Activated CD4-positive, alpha-beta T cell treated with anti-CD3 and anti-CD28 coated beads for 1 hour (primary cell): ENCODE results near the gene ARHGEF10L.

Experiments
- DNase-seq: peaks from one replicate; pipeline ENCODE4 v3.0.0-alpha.2; 2020

Gene ARHGEF10L

DNA sequence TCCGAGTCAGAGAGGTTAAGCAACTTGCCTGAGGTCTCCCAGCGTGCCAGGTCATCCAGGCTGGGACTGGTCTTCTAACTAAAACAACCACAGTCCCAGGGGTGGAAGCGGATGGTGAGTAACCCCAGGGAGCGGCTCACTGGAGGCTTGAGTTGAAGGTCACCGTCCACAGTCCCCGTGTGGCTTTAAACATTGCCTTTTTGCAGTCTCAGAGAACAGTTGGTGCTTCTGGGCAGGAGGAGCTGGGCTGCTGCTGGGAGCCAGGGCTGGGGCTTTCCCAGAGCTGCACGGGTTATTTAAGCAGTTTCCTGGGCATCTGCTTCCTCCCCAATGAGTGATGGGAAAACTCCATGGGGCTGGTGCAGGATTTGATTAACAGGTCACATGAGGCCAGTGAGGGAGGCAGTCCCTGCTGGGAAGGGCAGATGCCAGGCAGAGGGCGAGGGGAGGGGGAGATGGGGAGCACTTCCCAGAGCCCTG lies 12.3 kb downstream of the ARHGEF10L start:
- no peak for DNase-seq

DNA sequence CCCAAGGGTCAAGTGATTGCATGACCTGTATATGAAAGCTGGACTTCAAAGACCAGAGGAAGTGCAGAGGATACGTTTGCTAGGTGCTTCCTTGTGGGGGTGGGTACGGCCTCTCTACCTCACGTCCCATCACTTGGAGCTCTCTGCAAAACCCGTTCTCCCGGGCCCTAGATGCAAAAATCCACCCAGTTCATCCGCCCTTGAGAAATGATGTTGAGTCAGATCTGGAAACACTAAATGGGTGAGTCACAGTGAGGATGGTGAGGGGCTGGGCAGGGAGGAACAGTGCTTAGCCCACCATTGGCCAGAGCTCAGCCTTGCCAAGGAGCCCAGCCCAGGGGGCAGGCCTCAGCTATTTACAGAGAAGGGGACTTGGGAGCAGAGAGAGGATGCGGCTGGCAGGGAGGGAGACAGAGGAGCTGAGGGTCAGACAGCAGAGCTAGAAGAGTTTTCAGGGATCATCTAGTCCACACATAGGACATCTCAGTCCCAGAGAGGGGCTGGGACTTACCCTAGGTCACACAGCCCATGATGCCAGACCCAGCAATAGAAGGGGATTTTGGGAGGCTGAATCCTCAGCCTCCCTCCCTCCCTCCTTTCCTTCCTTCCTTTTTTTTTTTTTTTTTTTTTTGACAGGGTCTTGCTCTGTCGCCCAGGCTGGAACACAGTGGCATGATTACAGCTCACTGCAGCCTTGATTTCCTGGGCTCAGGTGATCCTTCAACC lies 14.6 kb downstream of the ARHGEF10L start:
- DNase-seq = no peak

DNA sequence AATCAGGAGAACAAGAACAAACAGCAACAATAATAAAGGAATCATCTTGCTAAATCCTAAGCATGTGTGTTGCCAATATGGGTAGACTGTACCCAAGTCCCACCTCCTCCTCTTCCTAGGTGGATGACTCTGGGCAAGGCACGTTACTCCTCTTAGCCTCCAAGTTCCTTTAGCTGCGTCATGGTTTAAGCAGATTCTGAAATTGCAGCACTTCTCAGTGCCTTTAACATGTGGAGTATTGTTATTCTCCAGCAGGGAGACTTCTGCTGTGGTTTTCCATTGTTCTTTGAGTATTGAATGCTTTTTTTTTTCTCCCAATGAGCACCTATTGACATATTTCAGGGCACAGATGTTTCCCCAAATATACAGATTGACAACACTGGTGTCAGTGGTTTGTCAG lies 15.5 kb downstream of the ARHGEF10L start:
- DNase-seq = no peak

DNA sequence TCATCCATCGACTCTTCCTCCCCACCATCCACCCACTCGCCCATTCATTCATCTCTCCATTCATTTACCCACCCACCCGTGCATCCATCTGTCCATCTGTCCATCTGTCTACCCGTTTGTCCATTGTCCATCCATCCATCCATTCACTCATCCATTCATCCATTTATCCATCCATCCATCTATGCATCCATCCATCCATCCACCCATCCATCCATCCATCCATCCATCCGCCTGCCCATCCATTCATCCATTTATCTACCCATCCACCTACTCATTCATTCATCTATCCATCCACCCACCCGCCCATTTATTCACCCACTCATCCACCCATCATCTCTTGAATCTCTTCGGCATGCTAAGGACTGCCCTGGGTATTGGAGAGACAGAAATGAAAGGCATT lies 18.5 kb downstream of the ARHGEF10L start:
- DNase-seq = no peak

DNA sequence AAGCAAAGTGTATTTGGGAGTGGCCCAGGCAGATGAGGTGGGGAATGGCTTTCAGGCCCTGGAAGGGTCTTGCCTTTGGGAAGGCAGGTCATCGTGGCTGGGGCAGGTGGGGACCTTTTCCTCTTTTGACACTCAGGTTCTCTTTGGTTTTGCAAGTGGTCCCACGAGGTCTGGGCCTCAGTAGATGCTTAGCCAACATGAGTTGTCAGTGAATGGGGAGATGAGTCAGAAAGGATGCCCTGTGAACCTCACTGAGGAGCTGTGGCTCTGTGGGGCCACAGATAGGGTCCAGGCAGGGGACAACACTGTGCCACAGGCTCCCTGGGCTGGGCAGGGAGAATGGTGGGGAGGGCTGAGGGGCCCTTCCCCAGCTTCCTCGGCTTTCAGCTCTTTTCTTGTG lies 19.0 kb downstream of the ARHGEF10L start:
- no peak for DNase-seq

DNA sequence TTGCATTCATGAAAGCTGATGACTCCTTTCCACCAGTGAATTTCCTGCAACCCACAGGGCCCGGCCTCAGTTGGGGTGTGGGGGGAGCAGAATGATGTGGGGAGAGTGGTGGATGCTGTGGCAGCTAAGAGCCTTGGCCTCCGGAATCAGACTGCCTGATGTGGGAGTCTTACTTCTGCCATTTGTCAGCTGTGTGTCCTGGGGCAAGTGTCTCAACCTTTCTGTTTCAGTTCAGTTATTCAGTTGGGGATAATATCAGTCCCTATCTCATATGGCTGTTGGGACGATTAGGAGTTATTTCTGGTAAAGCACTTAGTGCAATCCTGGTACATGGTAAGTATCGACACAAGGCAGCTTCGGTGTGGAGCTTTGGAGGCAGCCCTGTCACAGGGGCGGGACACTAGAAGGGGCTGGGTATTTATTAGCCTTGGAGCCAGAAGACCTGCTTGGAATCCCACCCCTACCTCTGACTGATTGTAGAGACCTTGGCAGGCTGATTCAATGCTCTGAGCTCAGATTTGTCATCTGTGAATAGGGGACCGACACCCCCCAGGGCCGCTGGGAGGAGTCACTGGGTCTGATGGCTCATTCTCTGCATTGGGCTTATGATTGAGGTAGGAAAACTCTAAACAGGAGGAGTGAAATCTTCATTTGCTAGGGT lies 19.6 kb downstream of the ARHGEF10L start:
- DNase-seq = no peak

DNA sequence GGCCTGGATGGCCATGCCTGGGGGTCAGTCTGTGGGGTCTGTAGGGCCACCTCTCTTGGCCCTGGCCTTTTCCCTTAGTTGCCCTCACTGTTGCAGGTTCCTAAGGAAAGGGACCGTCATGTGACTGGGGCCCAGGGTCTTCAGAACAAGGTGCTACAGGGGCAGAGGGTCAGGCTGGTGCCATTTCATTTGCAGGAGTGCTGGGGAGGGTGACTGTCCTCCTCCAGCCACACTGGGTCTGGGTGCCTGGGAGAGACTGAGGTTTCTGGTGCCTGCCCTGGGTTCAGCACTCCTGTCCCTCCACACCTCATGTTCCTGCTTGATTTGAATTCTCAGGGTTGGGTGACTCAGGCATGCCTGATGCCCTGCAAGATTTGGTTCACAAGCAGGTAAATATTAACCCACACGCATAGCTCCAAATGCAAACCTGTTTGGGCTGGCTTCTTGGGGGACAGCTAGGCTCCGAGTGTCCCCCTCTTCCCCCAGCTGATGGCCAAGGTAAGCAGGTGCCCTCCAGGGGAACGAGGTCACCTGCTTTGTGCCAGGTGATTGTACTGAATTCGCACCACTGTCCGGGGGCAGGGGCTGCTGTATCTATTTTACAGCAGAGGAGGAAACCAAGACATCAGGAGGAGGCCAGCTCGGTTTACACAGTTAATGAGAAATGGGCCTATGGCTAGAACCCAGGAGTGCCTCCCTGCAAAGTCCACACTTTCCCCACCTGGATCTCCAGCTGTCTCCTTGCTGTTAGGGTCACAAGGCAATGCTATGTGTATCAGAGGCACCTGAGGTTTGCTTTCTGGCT lies 20.3 kb downstream of the ARHGEF10L start:
- DNase-seq = no peak

DNA sequence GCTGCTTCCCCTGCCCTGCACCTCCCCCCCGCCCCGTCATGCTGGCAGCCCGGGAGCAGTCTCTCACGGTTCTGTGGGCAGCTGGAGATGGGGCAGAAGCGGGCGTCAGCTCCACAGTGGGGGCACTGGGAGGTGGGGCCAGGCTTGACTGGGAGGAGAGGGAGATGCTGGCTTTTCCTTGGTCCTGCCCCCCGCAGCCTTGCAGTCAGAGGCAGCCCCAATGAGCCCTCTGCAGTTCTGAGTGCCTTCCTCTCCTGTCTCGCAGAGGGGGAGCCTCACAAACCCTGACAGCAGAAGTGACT lies 21.7 kb downstream of the ARHGEF10L start:
- DNase-seq = no peak

DNA sequence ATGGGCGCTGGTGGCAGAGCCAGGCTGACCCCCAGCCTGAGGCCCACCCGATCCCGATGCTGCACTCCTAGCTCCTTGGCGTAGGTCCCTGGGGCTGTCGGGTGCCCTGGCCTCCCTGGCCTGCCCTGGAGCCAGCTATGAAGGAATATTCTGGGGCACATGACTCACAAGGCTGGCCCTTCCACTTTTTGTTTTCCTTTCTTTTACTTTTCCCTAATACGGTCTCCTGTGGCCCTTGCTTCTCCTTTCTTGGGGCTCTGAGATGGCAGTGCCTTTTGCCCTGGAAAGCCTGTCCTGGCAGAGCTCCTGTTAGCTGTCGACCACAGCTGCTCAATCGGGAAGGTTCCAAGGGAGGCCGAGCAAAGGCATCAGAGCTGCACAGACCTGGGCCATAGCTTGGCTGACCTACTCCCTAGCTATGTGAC lies 22.1 kb downstream of the ARHGEF10L start:
- DNase-seq = no peak

DNA sequence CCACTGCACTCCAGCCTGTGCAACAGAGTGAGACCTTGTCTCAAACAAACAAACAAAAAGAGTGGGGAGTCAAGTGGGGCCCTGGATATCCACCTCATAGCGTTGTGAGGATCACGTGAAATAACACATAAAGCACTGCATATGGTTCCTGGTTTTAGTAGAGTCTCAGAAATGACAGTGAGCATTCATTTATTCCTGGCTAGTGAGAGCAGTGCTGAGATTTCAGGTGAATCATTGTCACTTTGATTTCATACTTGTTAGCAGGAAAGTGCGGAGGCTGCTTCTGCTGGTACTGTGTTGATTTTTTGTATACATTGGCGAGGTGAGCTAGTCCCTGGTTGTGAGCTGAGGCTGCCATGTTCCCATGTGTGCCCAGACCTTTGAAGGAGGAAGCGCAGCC lies 22.9 kb downstream of the ARHGEF10L start:
- no peak for DNase-seq

DNA sequence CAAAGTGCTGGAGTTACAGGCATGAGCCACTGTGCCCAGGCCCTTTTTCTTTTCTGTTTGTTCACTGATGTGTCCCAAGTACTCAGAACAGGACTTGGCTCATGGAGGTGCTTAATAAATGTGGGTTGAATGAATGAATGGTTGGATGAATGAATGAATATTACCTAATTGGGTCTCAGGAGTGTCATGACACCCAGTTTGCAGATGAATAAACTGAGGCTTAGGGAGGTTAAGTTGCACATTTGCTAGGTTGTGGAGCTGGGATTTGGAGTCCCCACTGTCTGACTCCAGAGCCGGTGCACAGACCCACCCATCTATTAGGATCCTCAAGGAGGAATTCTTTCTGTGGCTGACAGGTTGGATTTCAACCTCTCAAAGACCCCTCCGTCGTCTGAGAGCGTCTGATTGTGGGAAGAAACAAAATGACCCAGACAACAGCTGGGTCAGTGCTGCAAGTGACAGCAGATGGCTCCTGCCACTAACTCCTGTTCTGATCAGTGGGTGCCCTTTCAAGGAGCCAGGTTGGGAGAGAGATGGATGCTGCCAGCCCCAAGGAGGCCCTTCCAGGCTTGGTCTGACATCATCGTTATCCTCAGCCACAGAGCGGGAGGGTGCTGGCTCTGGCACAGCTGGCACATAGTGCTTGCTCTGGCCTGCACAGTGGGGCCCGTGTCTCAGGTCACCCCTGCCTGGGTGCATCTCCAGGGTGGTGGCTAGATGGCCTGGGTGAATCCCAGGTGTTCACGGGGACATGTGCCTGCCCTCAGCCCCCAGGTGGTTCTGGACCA lies 24.2 kb downstream of the ARHGEF10L start:
- DNase-seq = no peak

DNA sequence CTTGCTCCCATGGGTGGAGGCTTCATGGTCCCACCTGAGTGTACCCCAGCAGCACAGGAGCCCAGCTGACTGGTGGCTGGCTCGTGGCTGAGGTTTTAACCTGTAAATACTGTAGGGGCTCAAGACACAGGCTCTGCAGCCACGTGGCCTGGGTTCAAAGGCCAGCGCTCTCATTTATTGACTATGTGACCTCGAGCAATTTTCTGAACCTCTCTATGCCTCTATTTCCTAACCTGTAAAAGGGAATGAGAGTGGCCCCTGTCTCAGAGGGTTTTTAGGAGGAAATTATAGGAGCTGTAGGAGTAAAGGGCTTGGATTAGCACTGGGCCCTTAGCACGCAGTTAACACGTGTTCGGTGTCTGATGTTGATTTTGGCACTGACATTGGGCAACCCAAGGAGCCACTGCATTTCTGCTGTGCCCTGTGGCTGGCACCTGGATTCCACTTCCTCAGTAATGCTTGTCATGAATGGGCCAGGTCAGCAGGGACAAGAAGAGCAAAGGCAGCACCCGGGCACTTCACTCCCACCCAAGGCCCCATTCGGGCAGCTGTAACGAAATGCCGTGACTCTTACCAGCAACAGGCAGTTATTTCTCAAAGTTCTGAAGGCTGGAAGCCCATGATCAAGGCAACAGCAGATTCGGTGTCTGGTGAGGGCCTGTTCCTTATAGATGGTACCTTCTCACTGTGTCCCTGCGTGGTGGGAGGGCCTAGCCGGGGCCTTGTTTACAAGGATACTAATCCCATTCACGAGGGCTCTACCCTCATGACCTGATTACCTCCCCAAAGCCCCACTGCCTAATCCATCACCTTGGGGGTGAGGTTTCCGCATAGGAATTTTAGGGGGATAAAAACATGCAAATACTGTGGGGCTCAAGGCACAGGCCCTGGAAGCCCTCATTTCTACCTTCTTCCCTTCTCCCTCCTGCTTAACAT lies 25.2 kb downstream of the ARHGEF10L start:
- DNase-seq = no peak

DNA sequence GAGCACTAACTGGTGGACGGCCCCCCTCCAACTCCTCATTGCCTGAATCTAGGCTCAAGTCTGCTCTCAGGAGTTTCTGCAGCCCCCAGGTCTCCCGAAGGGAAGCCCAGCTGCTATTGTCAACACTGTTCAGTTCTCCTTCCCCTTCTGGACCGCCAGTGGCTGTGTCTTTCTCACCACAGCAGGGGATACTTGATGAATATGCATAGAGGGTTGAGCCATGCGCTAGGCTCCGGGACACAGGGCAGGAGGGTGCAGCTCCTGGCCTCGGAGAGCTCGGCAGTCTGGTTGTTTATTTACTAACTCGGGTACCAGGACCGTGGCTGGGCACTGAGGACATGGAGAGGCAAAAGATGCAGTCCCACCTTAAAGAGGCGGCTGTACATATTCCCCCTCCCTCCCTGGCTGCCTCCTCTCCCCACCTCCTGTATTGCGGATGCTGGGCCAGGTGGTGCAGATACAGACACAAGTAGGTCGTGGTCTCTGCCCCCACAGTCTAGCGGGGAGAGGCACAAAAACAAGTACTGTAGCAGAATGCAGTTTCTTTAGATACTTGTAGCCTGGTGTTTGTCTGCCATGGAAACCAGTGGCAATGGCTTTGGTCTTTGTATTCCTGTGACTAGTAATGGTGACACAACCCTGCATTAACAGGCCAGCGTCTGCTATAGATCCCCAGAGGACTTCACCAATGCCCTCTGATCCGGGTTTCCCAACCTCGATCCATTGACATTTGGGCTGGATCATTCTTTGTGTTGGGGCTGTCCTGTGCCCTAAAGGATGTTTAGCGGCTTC lies 26.2 kb downstream of the ARHGEF10L start:
- no peak for DNase-seq

DNA sequence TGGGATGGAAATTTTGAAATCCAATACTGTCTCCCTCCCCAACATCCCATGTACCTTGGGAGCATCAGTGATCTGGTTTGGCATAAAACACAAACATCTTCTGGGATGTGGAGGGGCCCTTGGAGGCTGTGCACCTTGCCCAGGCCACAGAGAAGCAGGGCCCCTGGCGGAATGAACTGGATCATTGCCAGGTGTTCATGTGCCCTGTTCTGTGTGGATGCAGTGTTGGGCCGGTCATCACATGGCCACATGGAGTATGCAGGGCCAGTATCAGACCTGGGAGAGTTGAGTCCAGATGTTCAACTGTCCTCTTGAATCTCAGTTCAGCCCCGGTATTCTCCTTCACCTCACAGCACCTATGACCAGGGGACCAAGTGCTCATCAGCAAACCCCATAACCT lies 26.9 kb downstream of the ARHGEF10L start:
- DNase-seq = no peak

DNA sequence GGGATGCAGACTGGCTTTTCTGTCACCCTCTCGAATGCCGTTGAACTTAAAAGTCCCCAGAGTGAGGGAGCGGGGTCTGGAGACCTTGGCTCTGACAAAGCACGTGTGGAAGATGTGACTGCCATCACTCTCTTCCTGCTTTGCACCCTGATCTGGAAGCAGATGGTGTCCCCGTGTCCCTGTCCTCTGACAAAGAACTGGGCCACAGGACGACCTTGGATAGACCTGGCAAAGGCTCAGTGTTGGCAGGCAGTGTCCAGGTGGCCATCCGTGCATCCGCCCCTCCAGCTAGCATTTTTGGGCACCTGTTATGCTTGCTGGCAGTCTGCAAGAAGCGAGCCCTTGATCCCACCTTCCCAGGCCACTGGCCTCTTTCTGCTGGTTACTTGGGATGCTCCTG lies 27.4 kb downstream of the ARHGEF10L start:
- no peak for DNase-seq

DNA sequence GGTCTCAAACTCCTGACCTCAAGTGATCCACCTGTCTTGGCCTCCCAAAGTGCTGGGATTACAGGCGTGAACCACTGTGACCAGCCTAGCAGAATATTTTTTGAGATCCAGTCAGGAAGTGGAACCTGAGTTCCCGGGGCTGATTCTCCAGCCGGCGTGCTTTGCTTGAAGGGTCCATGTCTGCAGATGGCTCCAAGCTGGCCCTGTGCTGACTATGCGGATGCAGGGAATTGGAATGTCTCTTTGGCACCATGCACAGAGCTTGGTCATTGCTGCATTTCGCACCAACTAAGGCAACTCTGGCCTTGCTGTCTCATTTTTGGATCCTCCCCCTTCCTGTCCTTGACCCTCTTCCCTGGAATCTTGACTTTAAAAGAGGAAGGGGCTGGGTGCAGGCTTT lies 28.1 kb downstream of the ARHGEF10L start:
- DNase-seq = no peak

DNA sequence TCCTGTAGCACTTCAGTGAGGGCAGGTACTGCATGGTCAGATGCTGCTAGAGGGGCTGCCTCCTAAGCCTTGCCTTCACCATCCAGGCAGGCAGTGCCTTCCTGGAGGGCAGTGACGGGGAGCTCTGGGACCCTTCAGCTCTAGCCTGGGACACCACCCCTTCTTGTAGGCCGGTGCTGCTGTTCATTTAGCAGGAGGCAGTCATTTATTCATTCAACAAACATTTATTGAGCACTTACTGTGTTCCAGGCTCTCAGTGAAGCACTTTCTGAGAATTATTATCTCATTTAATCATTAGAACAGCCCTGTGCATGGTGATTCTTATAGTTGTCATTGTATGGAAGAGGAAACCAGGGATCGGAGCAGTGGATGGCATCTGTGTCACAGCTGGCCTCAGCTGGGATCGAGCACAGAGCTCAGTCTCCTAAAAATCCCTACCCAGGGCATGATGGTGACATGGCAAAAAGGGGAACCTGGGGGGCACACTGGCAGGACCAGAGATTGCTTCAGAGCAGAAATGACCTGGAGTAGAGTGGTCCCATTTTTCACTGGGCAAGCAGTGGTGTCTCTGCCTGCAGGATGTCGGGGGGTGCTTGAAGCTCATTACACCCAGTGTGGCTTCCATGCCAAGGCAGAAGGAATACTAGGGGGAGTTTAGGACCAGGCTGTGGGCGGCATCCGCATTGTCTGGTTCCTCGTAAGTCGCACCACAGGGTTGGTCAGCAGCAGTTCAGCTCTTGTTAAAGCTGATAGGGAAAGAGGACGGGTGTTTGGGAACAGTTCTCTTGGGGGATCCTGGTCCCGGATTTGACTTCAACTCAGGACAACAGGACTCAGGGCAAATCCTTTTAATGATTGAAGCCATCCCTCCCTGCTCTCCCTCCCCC lies 28.8 kb downstream of the ARHGEF10L start:
- DNase-seq = no peak

DNA sequence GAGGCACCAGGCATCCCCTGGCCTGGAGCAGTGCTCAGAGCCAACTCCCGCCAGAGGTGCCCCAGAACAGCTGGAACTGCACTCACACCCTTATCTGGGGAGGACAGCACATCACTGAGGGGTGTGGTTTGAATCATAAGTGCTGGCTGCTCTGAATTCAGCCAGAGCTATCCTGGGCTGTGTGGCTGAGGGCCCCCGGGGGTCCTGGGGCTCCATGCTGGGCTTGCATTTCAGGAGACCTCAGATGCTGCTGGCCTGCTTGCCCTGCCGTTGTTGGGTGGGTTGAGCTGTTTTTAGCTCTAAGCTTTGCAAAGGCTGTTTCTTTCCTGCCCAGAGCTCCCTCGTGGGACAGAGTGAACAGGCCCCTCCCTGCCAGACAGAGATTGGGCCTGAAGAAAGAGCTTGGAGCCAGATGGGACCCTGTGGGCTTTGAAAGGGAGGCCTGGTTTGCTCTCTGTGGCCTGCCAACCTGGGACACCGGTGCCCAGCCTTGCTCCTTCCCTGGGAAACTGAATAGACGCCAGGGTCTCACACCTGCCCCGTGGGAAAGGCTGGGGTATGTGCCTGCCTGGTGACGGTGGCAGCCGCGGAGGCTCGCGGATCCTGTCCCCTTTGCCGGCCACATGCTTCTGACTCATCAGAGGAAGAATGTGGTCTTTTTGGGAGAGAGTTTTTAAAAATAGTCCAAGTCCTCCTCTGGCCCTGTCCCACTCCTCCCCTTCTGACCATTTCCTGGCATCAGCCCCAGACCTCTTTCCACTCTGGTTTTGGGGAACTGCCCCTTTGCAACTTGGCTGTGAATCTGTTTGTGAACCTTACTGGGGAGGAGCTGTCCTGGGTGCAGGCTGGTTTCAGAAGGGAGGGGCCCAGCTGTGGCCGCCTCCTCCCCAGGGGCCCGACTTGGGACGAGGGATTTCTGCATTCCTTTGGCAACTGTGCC lies 30.0 kb downstream of the ARHGEF10L start:
- DNase-seq = no peak

DNA sequence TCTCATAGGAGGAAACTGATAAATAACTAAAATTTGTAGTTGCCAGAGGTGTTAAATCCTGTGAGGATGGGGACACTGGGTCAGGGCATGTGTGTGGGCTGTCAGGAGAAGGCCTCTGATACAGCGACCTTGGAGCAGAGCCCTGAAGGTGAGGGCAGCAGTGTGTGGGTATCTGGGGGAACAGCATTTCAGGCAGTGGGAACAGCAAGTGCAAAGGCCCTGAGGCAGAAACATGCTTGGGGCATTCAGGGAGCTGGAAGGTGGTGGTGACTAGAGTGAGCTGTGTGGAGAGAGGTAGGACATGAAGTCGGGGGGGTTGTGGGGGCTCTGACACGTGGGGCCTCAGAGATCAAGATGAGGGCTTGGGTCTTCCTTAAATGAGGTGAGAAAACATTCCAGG lies 30.7 kb downstream of the ARHGEF10L start:
- no peak for DNase-seq
